Measurements from ENCODE around the gene NCOA3.

- TF ChIP-seq JUND (IDR thresholded peaks at IDR 0.05), result no peak
- no peak for TF ChIP-seq CTCF (IDR thresholded peaks at IDR 0.05 in 2 of 3, conservative IDR thresholded peaks at IDR 0.05 in 1 of 3; ENCODE audit: borderline replicate concordance in 1 of 3, insufficient read depth in 1 of 3, low read depth in 2 of 3, low read length in 2 of 3)
- TF ChIP-seq POLR2AphosphoS5 (IDR thresholded peaks at IDR 0.05; ENCODE audit: low read depth, low read length), result no peak
- no peak for TF ChIP-seq POLR2A (IDR thresholded peaks at IDR 0.05; ENCODE audit: borderline replicate concordance, extremely low read depth, insufficient read depth, insufficient read length)
- TF ChIP-seq EZH2phosphoT487 (IDR thresholded peaks at IDR 0.05; ENCODE audit: borderline replicate concordance), result no peak
- TF ChIP-seq EZH2 (IDR thresholded peaks at IDR 0.05), result no peak
- no peak for TF ChIP-seq RAD21 (IDR thresholded peaks at IDR 0.05; ENCODE audit: low read depth)
- no peak for TF ChIP-seq MAX (IDR thresholded peaks at IDR 0.05)
These were observed 45.3 kb downstream of the NCOA3 start for GRCh38 chr20:47547034-47547387.

Data from HCT116 (cell line).